Fibroblast of lung (primary cell): ENCODE measurements around the gene EHMT1.

Experiments
- EZH2 ChIP-seq: IDR thresholded peaks from 2 replicates; pipeline ENCODE4 v1.5.1; 2012; ENCODE audit warnings: low read length, control low read depth, mild to moderate bottlenecking; ENCODE audit errors: missing control alignments
- TF ChIP-seq, protein P1 (sequence below), 2 donors: IDR thresholded peaks in 1 of 2; conservative IDR thresholded peaks in 1 of 2; 1 replicate in 1 of 2; 2 replicates in 1 of 2; pipeline ENCODE4 v1.5.1; 2011 to 2012; ENCODE audit warnings: low read length in 2 of 2, control low read depth in 1 of 2, inconsistent platforms in 1 of 2, low read depth in 1 of 2, mild to moderate bottlenecking in 1 of 2

DNA sequence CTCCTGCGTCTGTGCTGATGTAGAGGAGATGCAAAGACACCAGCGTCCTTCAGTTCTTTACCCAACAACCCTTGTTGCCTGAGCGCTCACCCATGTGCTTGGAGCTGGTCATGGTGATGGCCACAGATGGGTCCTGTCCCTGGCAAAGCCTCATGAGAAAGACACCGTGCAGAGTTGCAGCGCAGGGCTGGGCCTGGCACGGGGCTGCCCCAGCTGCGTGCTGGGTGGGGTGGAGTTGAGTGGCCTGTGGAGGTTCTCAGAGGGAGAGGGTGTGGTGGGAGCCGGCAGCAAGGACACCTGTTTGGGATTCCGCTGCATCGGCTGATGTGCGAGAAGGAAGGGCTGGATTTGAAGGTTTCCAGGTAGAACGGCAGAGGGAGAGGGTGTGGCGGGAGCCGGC, 133.6 kb downstream of the EHMT1 start:
- TF ChIP-seq, protein P1, sequence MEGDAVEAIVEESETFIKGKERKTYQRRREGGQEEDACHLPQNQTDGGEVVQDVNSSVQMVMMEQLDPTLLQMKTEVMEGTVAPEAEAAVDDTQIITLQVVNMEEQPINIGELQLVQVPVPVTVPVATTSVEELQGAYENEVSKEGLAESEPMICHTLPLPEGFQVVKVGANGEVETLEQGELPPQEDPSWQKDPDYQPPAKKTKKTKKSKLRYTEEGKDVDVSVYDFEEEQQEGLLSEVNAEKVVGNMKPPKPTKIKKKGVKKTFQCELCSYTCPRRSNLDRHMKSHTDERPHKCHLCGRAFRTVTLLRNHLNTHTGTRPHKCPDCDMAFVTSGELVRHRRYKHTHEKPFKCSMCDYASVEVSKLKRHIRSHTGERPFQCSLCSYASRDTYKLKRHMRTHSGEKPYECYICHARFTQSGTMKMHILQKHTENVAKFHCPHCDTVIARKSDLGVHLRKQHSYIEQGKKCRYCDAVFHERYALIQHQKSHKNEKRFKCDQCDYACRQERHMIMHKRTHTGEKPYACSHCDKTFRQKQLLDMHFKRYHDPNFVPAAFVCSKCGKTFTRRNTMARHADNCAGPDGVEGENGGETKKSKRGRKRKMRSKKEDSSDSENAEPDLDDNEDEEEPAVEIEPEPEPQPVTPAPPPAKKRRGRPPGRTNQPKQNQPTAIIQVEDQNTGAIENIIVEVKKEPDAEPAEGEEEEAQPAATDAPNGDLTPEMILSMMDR (conservative IDR thresholded peaks at IDR 0.05 in 1 of 2, IDR thresholded peaks at IDR 0.05 in 1 of 2; ENCODE audit: low read depth in 1 of 2, low read length in 2 of 2): no peak
- no peak for TF ChIP-seq EZH2
